H9 (cell line): ENCODE results near the gene RNF114. TPM values are rescaled to one million over a fixed set of nuclear protein-coding genes. Genes with fewer than 3 reads are reported as not detected.

Experiments
- DNase-seq: peaks from one replicate; pipeline ENCODE4 v3.0.0-alpha.2; 2017
- H2AFZ ChIP-seq: one replicate; pipeline ENCODE4 v1.6.1; 2013; ENCODE audit warnings: mild to moderate bottlenecking, low read length, control low read depth, moderate library complexity
- H2AK5ac ChIP-seq: 2 replicates; pipeline ENCODE4 v1.6.1; 2013; ENCODE audit warnings: low read length, control low read depth, mixed read lengths; ENCODE audit not compliant: insufficient read length
- H2BK120ac ChIP-seq: one replicate; pipeline ENCODE4 v1.6.1; 2013; ENCODE audit warnings: low read depth, mild to moderate bottlenecking, low read length, control low read depth, inconsistent platforms; ENCODE audit not compliant: poor library complexity, severe bottlenecking
- H2BK12ac ChIP-seq: 2 replicates; pipeline ENCODE4 v1.6.1; 2013; ENCODE audit warnings: low read length, control low read depth, mixed read lengths, low read depth; ENCODE audit not compliant: insufficient read length
- H2BK15ac ChIP-seq: 2 replicates; pipeline ENCODE4 v1.6.1; 2013; ENCODE audit warnings: low read depth, low read length, control low read depth
- H2BK20ac ChIP-seq: one replicate; pipeline ENCODE4 v1.6.1; 2013; ENCODE audit warnings: low read depth, mild to moderate bottlenecking, low read length, control low read depth, inconsistent platforms; ENCODE audit not compliant: poor library complexity, severe bottlenecking
- H2BK5ac ChIP-seq: 2 replicates; pipeline ENCODE4 v1.6.1; 2013; ENCODE audit warnings: low read length, control low read depth, mixed read lengths; ENCODE audit not compliant: insufficient read length
- H3K14ac ChIP-seq: 2 replicates; pipeline ENCODE4 v1.6.1; 2013; ENCODE audit warnings: low read length, control low read depth; ENCODE audit not compliant: insufficient read depth
- H3K18ac ChIP-seq: 2 replicates; pipeline ENCODE4 v1.6.1; 2013; ENCODE audit warnings: low read depth, mild to moderate bottlenecking, mixed read lengths, low read length, control low read depth; ENCODE audit not compliant: insufficient read length
- H3K23ac ChIP-seq: 2 replicates; pipeline ENCODE4 v1.6.1; 2013; ENCODE audit warnings: low read length, control low read depth, mixed read lengths, low read depth; ENCODE audit not compliant: insufficient read length
- H3K23me2 ChIP-seq: 2 replicates; pipeline ENCODE4 v1.6.1; 2013; ENCODE audit warnings: low read depth, mild to moderate bottlenecking, mixed read lengths, low read length, control low read depth; ENCODE audit not compliant: insufficient read length, poor library complexity, severe bottlenecking
- H3K27ac ChIP-seq: 2 replicates; pipeline ENCODE4 v1.5.1; 2013; ENCODE audit warnings: low read length, control low read depth, mixed read lengths, low read depth; ENCODE audit not compliant: insufficient read length
- H3K27me3 ChIP-seq: 2 replicates; pipeline ENCODE4 v1.6.1; 2013; ENCODE audit warnings: low read length, control low read depth, inconsistent platforms; ENCODE audit not compliant: insufficient read depth
- H3K4ac ChIP-seq: 2 replicates; pipeline ENCODE4 v1.6.1; 2013; ENCODE audit warnings: low read depth, mild to moderate bottlenecking, control low read depth, inconsistent platforms, low read length, moderate library complexity
- H3K4me1 ChIP-seq: 2 replicates; pipeline ENCODE4 v1.6.1; 2013; ENCODE audit warnings: low read length, control low read depth, inconsistent platforms; ENCODE audit not compliant: insufficient read depth
- H3K4me2 ChIP-seq: 2 replicates; pipeline ENCODE4 v1.6.1; 2013; ENCODE audit warnings: low read length, control low read depth, mixed read lengths; ENCODE audit not compliant: insufficient read length, insufficient read depth
- H3K56ac ChIP-seq: 2 replicates; pipeline ENCODE4 v1.6.1; 2013; ENCODE audit warnings: low read depth, mild to moderate bottlenecking, mixed read lengths, low read length, control low read depth; ENCODE audit not compliant: insufficient read length
- H3K79me1 ChIP-seq: 2 replicates; pipeline ENCODE4 v1.6.1; 2013; ENCODE audit warnings: low read depth, mild to moderate bottlenecking, moderate library complexity, low read length, control low read depth, inconsistent platforms; ENCODE audit not compliant: insufficient read depth, poor library complexity, severe bottlenecking
- H3K79me2 ChIP-seq: 2 replicates; pipeline ENCODE4 v1.6.1; 2013; ENCODE audit warnings: low read length, control low read depth, inconsistent platforms; ENCODE audit not compliant: insufficient read depth
- H3K9ac ChIP-seq: 2 replicates; pipeline ENCODE4 v1.6.1; 2013; ENCODE audit warnings: low read length, control low read depth, mixed read lengths; ENCODE audit not compliant: insufficient read length; ENCODE audit errors: extremely low read depth
- H3K9me3 ChIP-seq: one replicate; pipeline ENCODE4 v1.6.1; 2013; ENCODE audit warnings: low read depth, low read length, inconsistent platforms; ENCODE audit not compliant: control insufficient read depth
- H3T11ph ChIP-seq: one replicate; pipeline ENCODE4 v1.6.1; 2013; ENCODE audit warnings: mild to moderate bottlenecking, low read length, control low read depth, inconsistent platforms
- H4K20me1 ChIP-seq: one replicate; pipeline ENCODE4 v1.6.1; 2013; ENCODE audit not compliant: control insufficient read depth, insufficient read length, insufficient read depth
- H4K5ac ChIP-seq: 2 replicates; pipeline ENCODE4 v1.6.1; 2013; ENCODE audit warnings: low read depth, mild to moderate bottlenecking, mixed read lengths, low read length, control low read depth; ENCODE audit not compliant: insufficient read length
- H4K8ac ChIP-seq: replicated peaks from 2 replicates; pipeline ENCODE4 v1.6.1; 2013; ENCODE audit warnings: low read length, control low read depth, mixed read lengths, low read depth; ENCODE audit not compliant: insufficient read length
- H4K91ac ChIP-seq: 2 replicates; pipeline ENCODE4 v1.6.1; 2013; ENCODE audit warnings: low read depth, mild to moderate bottlenecking, moderate library complexity, mixed read lengths, low read length, control low read depth; ENCODE audit not compliant: insufficient read length
- H3K27ac Mint-ChIP-seq, 3 experiments: 2 replicates in 2 of 3; 3 replicates in 1 of 3; pipeline ENCODE4 v1.8.0; 2020 to 2021; ENCODE audit warnings: mixed read lengths in 3 of 3, mild to moderate bottlenecking in 1 of 3, moderate library complexity in 1 of 3
- H3K27me3 Mint-ChIP-seq: 2 replicates; pipeline ENCODE4 v1.8.0; 2021; ENCODE audit warnings: low read depth, mild to moderate bottlenecking, moderate library complexity, mixed read lengths
- H3K36me3 Mint-ChIP-seq, 3 experiments: 2 replicates in 2 of 3; 3 replicates in 1 of 3; pipeline ENCODE4 v1.8.0; 2020 to 2021; ENCODE audit warnings: low read depth in 3 of 3, mixed read lengths in 3 of 3; ENCODE audit not compliant: insufficient read depth in 1 of 3
- H3K4me1 Mint-ChIP-seq, 2 experiments: 2 replicates each; pipeline ENCODE4 v1.8.0; 2020; ENCODE audit warnings: mixed read lengths in 2 of 2
- H3K4me3 Mint-ChIP-seq, 2 experiments: 2 replicates in 1 of 2; 3 replicates in 1 of 2; pipeline ENCODE4 v1.8.0; 2020 to 2021; ENCODE audit warnings: mild to moderate bottlenecking in 2 of 2, mixed read lengths in 2 of 2, moderate library complexity in 1 of 2
- H3K9me3 Mint-ChIP-seq, 2 experiments: 2 replicates in 1 of 2; 3 replicates in 1 of 2; pipeline ENCODE4 v1.8.0; 2020; ENCODE audit warnings: mild to moderate bottlenecking in 2 of 2, mixed read lengths in 2 of 2, moderate library complexity in 1 of 2
- WGBS: extraction: QIAGEN DNeasy Blood & Tissue Kit; methylation state at CpG from one replicate; pipeline ENCODE4 v1.1.7; 2013; ENCODE audit warnings: missing lambda C conversion rate, low lambda C conversion rate, mixed read lengths; ENCODE audit not compliant: insufficient read length; ENCODE audit errors: extremely low coverage; 5-methylcytosine and 5-hydroxymethylcytosine counted together
- total RNA-seq: library from RNA; stranded (reverse); gene quantifications from 2 replicates; pipeline ENCODE4 v1.2.1, GENCODE V29; 2021
- TF ChIP-seq, protein P1 (sequence below): fragments of 200-600 bp; sonication (generic); conservative IDR thresholded peaks from 3 replicates; pipeline ENCODE4 v1.8.0; 2021; ENCODE audit warnings: antibody characterized with exemption, mild to moderate bottlenecking

RNF114 gene
- total RNA-seq, 1 experiment from 2014 or later: 75.5 TPM

DNA sequence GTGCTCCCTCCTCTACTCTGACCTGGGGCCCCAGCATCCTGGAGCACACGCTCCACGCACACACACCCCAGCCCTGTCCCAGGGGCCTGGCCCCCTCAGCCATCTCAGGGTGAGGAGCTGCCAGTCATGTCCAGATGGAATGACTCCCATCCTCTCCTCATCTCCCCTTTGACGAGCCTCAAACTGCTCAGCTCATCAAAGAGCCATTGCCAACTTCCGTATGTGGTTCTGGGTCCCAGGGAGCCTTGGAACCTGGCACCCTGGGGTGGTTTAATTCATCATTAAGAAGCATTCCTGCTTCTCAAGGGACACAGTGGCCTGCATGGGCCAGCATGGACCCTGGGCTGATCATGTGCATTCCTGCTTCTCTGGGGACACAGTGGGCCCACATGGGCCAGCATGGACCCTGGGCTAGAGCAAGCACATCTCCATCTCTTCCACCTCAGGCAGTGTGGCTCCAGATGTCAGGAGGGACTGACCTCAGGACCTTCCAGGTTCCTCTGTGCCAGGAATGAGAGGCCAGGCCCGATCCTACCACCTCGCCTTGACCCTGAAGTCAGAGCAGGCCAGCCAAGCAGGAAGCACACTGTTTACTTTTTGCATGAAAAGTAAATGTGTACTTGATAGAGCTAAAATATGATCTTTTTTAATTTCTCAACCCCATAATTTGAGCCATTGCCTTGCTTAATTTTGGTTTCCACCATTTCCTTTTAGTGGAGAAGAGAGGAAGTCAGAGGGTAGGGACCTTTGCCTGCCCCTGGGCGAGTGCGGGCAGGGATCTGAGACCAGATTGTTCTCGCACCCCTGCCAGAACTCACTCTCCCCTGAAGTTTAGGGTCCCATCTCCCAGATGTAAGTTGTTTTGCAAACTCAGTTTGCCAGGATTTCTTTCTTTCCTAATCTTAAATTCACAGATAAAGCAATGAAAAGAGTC, 46.9 kb upstream of the RNF114 start:
- no peak overlapping the region for H3K56ac ChIP-seq
- H2BK120ac ChIP-seq: no peak overlapping the region
- H3K23ac ChIP-seq: no peak overlapping the region
- no peak overlapping the region for H2BK5ac ChIP-seq
- H4K8ac ChIP-seq: no peak overlapping the region
- H3K27ac Mint-ChIP-seq: peak overlapping the region in 1 of 3 experiments; percentile 79; a peak in 3 of 7 replicates
- no peaks in the 10 kb centered on the region for H4K20me1 ChIP-seq
- no peak overlapping the region for H2BK20ac ChIP-seq
- no peak overlapping the region for H2BK12ac ChIP-seq
- no peak for DNase-seq
- H3K9ac ChIP-seq: no peak overlapping the region
- no peak overlapping the region for H2AK5ac ChIP-seq
- no peak overlapping the region for H3K4me2 ChIP-seq
- H3K79me2 ChIP-seq: no peaks in the 10 kb centered on the region
- H3K9me3 Mint-ChIP-seq: no peaks in the 10 kb centered on the region
- no peak overlapping the region for H4K91ac ChIP-seq
- peaks cover 3 to 11% (median 11%) of the 10 kb centered on the region in 3 experiments; a peak in 5 of 7 replicates for H3K36me3 Mint-ChIP-seq
- H2BK15ac ChIP-seq: no peak overlapping the region
- no peaks in the 10 kb centered on the region for H3K9me3 ChIP-seq
- H3K4ac ChIP-seq: no peak overlapping the region
- peaks cover 1% of the 10 kb centered on the region for H3K27me3 Mint-ChIP-seq
- H3K18ac ChIP-seq: no peak overlapping the region
- H3K4me1 Mint-ChIP-seq: peaks cover 28 to 51% of the 10 kb centered on the region in 2 experiments
- no peaks in the 10 kb centered on the region for H3K23me2 ChIP-seq
- H3K27me3 ChIP-seq: no peaks in the 10 kb centered on the region
- TF ChIP-seq, protein P1, sequence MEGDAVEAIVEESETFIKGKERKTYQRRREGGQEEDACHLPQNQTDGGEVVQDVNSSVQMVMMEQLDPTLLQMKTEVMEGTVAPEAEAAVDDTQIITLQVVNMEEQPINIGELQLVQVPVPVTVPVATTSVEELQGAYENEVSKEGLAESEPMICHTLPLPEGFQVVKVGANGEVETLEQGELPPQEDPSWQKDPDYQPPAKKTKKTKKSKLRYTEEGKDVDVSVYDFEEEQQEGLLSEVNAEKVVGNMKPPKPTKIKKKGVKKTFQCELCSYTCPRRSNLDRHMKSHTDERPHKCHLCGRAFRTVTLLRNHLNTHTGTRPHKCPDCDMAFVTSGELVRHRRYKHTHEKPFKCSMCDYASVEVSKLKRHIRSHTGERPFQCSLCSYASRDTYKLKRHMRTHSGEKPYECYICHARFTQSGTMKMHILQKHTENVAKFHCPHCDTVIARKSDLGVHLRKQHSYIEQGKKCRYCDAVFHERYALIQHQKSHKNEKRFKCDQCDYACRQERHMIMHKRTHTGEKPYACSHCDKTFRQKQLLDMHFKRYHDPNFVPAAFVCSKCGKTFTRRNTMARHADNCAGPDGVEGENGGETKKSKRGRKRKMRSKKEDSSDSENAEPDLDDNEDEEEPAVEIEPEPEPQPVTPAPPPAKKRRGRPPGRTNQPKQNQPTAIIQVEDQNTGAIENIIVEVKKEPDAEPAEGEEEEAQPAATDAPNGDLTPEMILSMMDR: no peak
- H3K4me3 Mint-ChIP-seq: no peak overlapping the region; a peak in 1 of 5 replicates
- H3T11ph ChIP-seq: no peak overlapping the region
- no peaks in the 10 kb centered on the region for H3K4me1 ChIP-seq
- no peak overlapping the region for H3K14ac ChIP-seq
- H4K5ac ChIP-seq: no peak overlapping the region
- H3K27ac ChIP-seq: no peak overlapping the region
- H3K79me1 ChIP-seq: no peaks in the 10 kb centered on the region
- no CpG with 5 or more reads among the region's 9 CpGs for WGBS
- H2AFZ ChIP-seq: no peak overlapping the region
